ENCODE measurements around the gene MAL.

DNA sequence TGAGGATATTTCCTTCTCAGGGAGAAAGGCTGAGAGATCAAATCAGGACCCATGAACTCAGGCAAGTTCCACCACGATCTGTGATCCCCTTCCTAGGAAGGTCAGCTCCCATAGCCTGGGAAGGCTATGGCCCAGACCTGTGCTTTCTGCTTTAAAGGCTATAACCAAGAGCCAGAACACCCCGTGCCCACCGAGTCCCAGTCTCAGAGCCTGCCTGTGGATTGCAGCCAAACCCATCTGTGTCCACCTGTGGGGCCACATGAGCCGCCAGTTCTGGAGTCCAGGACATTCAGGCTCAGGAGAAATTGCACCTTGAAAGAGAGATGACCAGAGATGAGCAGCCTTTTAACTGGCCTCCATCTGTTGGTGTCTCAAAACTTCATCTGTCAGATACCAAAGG, 46.9 kb downstream of the MAL start:
- TF ChIP-seq, protein P1, sequence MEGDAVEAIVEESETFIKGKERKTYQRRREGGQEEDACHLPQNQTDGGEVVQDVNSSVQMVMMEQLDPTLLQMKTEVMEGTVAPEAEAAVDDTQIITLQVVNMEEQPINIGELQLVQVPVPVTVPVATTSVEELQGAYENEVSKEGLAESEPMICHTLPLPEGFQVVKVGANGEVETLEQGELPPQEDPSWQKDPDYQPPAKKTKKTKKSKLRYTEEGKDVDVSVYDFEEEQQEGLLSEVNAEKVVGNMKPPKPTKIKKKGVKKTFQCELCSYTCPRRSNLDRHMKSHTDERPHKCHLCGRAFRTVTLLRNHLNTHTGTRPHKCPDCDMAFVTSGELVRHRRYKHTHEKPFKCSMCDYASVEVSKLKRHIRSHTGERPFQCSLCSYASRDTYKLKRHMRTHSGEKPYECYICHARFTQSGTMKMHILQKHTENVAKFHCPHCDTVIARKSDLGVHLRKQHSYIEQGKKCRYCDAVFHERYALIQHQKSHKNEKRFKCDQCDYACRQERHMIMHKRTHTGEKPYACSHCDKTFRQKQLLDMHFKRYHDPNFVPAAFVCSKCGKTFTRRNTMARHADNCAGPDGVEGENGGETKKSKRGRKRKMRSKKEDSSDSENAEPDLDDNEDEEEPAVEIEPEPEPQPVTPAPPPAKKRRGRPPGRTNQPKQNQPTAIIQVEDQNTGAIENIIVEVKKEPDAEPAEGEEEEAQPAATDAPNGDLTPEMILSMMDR (IDR thresholded peaks at IDR 0.05; ENCODE audit: poor library complexity, severe bottlenecking): no peak
- no peak for TF ChIP-seq RAD21 (conservative IDR thresholded peaks at IDR 0.05)
- TF ChIP-seq EZH2 (IDR thresholded peaks at IDR 0.05; ENCODE audit: borderline replicate concordance, insufficient read depth, low read length, poor library complexity, severe bottlenecking): no peak
- no peak for TF ChIP-seq EP300 (conservative IDR thresholded peaks at IDR 0.05; ENCODE audit: poor library complexity, severe bottlenecking)
- no peak for TF ChIP-seq MXI1 (conservative IDR thresholded peaks at IDR 0.05; ENCODE audit: poor library complexity, severe bottlenecking)
- TF ChIP-seq, protein P2, sequence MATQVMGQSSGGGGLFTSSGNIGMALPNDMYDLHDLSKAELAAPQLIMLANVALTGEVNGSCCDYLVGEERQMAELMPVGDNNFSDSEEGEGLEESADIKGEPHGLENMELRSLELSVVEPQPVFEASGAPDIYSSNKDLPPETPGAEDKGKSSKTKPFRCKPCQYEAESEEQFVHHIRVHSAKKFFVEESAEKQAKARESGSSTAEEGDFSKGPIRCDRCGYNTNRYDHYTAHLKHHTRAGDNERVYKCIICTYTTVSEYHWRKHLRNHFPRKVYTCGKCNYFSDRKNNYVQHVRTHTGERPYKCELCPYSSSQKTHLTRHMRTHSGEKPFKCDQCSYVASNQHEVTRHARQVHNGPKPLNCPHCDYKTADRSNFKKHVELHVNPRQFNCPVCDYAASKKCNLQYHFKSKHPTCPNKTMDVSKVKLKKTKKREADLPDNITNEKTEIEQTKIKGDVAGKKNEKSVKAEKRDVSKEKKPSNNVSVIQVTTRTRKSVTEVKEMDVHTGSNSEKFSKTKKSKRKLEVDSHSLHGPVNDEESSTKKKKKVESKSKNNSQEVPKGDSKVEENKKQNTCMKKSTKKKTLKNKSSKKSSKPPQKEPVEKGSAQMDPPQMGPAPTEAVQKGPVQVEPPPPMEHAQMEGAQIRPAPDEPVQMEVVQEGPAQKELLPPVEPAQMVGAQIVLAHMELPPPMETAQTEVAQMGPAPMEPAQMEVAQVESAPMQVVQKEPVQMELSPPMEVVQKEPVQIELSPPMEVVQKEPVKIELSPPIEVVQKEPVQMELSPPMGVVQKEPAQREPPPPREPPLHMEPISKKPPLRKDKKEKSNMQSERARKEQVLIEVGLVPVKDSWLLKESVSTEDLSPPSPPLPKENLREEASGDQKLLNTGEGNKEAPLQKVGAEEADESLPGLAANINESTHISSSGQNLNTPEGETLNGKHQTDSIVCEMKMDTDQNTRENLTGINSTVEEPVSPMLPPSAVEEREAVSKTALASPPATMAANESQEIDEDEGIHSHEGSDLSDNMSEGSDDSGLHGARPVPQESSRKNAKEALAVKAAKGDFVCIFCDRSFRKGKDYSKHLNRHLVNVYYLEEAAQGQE (IDR thresholded peaks at IDR 0.05; ENCODE audit: borderline replicate concordance): no peak
- TF ChIP-seq SMC3 (conservative IDR thresholded peaks at IDR 0.05; ENCODE audit: poor library complexity): no peak

Measured in neural cell (in vitro differentiated cells).